Skeletal muscle tissue (tissue), 4 donors: ENCODE results near the gene ZMYND15. TPM values are rescaled to one million over a fixed set of nuclear protein-coding genes. Genes with fewer than 3 reads are reported as not detected.

ENCODE experiments used
- H3K27ac ChIP-seq: one replicate; pipeline ENCODE4 v1.7.0; 2013; ENCODE audit warnings: mild to moderate bottlenecking, low read depth, low read length, inconsistent platforms
- H3K27me3 ChIP-seq, 3 donors: one replicate each; pipeline ENCODE4 v1.7.0; 2013; ENCODE audit warnings: low read length in 3 of 3; ENCODE audit not compliant: control insufficient read depth in 3 of 3, insufficient read depth in 3 of 3
- H3K36me3 ChIP-seq, 3 donors: one replicate each; pipeline ENCODE4 v1.7.0; 2013; ENCODE audit warnings: low read length in 3 of 3; ENCODE audit not compliant: control insufficient read depth in 3 of 3, insufficient read depth in 3 of 3
- H3K4me1 ChIP-seq, 3 donors: one replicate each; pipeline ENCODE4 v1.7.0; 2013; ENCODE audit warnings: low read length in 3 of 3, mild to moderate bottlenecking in 3 of 3; ENCODE audit not compliant: control insufficient read depth in 3 of 3, insufficient read depth in 3 of 3
- H3K4me3 ChIP-seq, 3 donors: one replicate each; pipeline ENCODE4 v1.7.0; 2013; ENCODE audit warnings: low read length in 3 of 3
- H3K9ac ChIP-seq, 3 donors: one replicate each; pipeline ENCODE4 v1.7.0; 2013; ENCODE audit warnings: low read length in 3 of 3, mild to moderate bottlenecking in 3 of 3, moderate library complexity in 2 of 3, low read depth in 1 of 3
- H3K9me3 ChIP-seq, 3 donors: one replicate each; pipeline ENCODE4 v1.7.0; 2013; ENCODE audit warnings: low read length in 3 of 3; ENCODE audit not compliant: control insufficient read depth in 3 of 3
- total RNA-seq: library from RNA; depleted of rRNA; stranded (reverse); fragments of >200 nt; gene quantifications from one replicate; pipeline ENCODE4 v1.2.3, GENCODE V29; 2014
- donor health status: Osteomylitis.

Gene ZMYND15
- total RNA-seq, 1 donor from 2014 or later: 0.52 TPM

DNA sequence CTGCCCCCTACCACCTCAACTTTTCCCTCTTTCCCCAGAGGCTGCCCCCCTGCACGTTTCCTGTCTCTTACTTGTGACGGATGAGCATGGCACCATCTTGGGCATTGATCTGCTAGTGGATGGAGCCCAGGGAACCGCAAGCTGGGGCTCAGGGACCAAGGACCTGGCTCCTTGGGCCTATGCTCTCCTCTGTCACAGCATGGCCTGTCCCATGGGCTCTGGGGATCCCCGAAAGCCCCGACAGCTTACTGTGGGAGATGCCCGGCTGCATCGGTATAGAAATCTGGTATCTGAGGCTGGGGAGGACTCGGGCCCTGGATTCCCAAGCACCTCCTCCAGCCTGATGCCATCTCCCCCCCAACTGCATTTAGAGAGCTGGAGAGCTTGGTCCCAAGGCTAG is 1.9 kb downstream of the ZMYND15 start:
- Histone ChIP-seq H3K9ac (no peak overlapping the region), H3K27ac (no peak overlapping the region), H3K4me1 (peaks cover 10 to 17% (median 14%) of the 10 kb centered on the region in 3 donors), H3K36me3 (no peaks in the 10 kb centered on the region), H3K9me3 (no peaks in the 10 kb centered on the region), H3K4me3 (no peak overlapping the region), H3K27me3 (peaks cover 39 to 57% (median 43%) of the 10 kb centered on the region in 3 donors)

DNA sequence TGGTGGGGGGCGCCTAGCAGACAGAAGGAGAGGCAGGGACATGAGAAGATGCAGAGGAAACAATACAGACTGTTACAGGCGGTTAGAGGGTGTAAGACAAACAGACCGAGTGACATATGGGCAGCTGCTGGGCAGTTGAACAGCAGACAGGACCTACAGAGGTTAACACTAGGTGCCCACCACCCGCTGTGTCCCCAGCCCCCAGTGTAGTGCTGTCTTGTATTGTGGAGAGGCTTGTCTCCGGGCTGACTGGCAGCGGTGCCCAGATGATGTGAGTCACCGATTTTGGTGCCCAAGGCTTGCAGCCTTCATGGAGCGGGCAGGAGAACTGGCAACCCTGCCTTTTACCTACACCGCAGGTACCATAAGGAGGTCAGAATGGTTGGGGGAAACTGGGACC is 2.5 kb downstream of the ZMYND15 start:
- Histone ChIP-seq H3K27ac (no peak overlapping the region), H3K36me3 (no peaks in the 10 kb centered on the region), H3K9ac (no peak overlapping the region), H3K27me3 (peaks cover 39 to 58% (median 42%) of the 10 kb centered on the region in 3 donors), H3K4me1 (peaks cover 10 to 17% (median 14%) of the 10 kb centered on the region in 3 donors), H3K4me3 (no peak overlapping the region), H3K9me3 (no peaks in the 10 kb centered on the region)

- no peak overlapping the region for H3K27ac ChIP-seq
- no peaks in the 10 kb centered on the region for H3K9me3 ChIP-seq
- H3K4me1 ChIP-seq: peaks cover 10 to 17% (median 14%) of the 10 kb centered on the region in 3 donors
- no peaks in the 10 kb centered on the region for H3K36me3 ChIP-seq
- no peak overlapping the region for H3K9ac ChIP-seq
- H3K27me3 ChIP-seq: peaks cover 39 to 58% (median 42%) of the 10 kb centered on the region in 3 donors
- H3K4me3 ChIP-seq: no peak overlapping the region
Observed at GRCh38 chr17:4742629-4743028, 3.0 kb downstream of the ZMYND15 start.

GRCh38 chr17:4743216-4743615 is 3.6 kb downstream of the ZMYND15 start:
- Histone ChIP-seq H3K27me3 (peaks cover 37 to 58% (median 40%) of the 10 kb centered on the region in 3 donors), H3K36me3 (no peaks in the 10 kb centered on the region)

GRCh38 chr17:4743898-4744297 is 4.3 kb downstream of the ZMYND15 start:
- H3K4me3 ChIP-seq: no peak overlapping the region
- H3K9me3 ChIP-seq: no peaks in the 10 kb centered on the region
- H3K27me3 ChIP-seq: peaks cover 36 to 57% (median 40%) of the 10 kb centered on the region in 3 donors
- H3K36me3 ChIP-seq: no peaks in the 10 kb centered on the region
- H3K4me1 ChIP-seq: peaks cover 3 to 13% (median 9%) of the 10 kb centered on the region in 3 donors
- H3K9ac ChIP-seq: no peak overlapping the region
- no peak overlapping the region for H3K27ac ChIP-seq

More at GRCh38 chr17:4743216-4743615, 3.6 kb downstream of the ZMYND15 start:
- peaks cover 9 to 18% (median 14%) of the 10 kb centered on the region in 3 donors for H3K4me1 ChIP-seq
- no peak overlapping the region for H3K4me3 ChIP-seq
- no peak overlapping the region for H3K9ac ChIP-seq
- H3K27ac ChIP-seq: no peak overlapping the region
- no peaks in the 10 kb centered on the region for H3K9me3 ChIP-seq

- Histone ChIP-seq H3K9me3 (no peaks in the 10 kb centered on the region), H3K4me3 (no peak overlapping the region), H3K27me3 (peaks cover 37 to 50% (median 40%) of the 10 kb centered on the region in 3 donors), H3K9ac (no peak overlapping the region), H3K4me1 (peaks cover 0 to 4% (median 0%) of the 10 kb centered on the region in 3 donors), H3K36me3 (no peaks in the 10 kb centered on the region), H3K27ac (no peak overlapping the region)
Observed at GRCh38 chr17:4744999-4745969, 5.7 kb downstream of the ZMYND15 start.

- H3K36me3 ChIP-seq: no peaks in the 10 kb centered on the region
- H3K4me1 ChIP-seq: peaks cover 0 to 4% (median 0%) of the 10 kb centered on the region in 3 donors
- H3K27ac ChIP-seq: no peak overlapping the region
- H3K9me3 ChIP-seq: no peaks in the 10 kb centered on the region
- no peak overlapping the region for H3K9ac ChIP-seq
- peaks cover 47 to 49% (median 47%) of the 10 kb centered on the region in 3 donors for H3K27me3 ChIP-seq
- H3K4me3 ChIP-seq: peak overlapping the region in 1 of 3 donors; percentile 30
Observed at GRCh38 chr17:4747847-4748246, 8.2 kb downstream of the ZMYND15 start.

DNA sequence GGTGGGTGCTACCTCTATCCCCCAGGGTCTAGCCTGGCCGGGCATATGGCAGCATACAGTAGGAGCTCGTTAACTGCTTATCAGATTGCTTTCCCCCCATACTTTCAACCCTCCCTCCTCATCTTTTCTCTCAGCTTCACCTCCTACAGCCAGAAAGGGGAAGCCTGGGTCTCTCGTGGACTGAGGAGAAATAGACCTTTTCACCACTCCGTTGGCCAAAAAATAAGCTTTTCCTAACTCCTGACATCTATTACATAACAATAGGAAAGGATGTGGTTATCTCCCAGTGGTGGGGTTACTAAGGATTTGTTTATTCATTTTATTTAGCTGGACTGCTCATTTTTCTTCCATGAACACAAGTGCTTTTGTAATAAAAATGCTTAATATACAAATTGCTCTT is 9.1 kb downstream of the ZMYND15 start:
- Histone ChIP-seq H3K27ac (no peak overlapping the region), H3K36me3 (no peaks in the 10 kb centered on the region), H3K4me3 (no peak overlapping the region), H3K9ac (no peak overlapping the region), H3K27me3 (peaks cover 40 to 50% (median 45%) of the 10 kb centered on the region in 3 donors), H3K4me1 (peaks cover 0 to 4% (median 0%) of the 10 kb centered on the region in 3 donors), H3K9me3 (no peaks in the 10 kb centered on the region)

- Histone ChIP-seq H3K4me3 (no peak overlapping the region), H3K9ac (no peak overlapping the region), H3K36me3 (no peaks in the 10 kb centered on the region), H3K9me3 (no peaks in the 10 kb centered on the region), H3K27me3 (peaks cover 34 to 37% (median 36%) of the 10 kb centered on the region in 3 donors), H3K27ac (no peak overlapping the region), H3K4me1 (peaks cover 0 to 4% (median 0%) of the 10 kb centered on the region in 3 donors)
Observed at GRCh38 chr17:4750606-4751005, 11.0 kb downstream of the ZMYND15 start.

GRCh38 chr17:4751932-4752331 is 12.3 kb downstream of the ZMYND15 start:
- no peak overlapping the region for H3K9ac ChIP-seq
- peaks cover 0 to 4% (median 0%) of the 10 kb centered on the region in 3 donors for H3K4me1 ChIP-seq
- no peak overlapping the region for H3K27ac ChIP-seq
- peaks cover 31 to 35% (median 33%) of the 10 kb centered on the region in 3 donors for H3K27me3 ChIP-seq
- H3K36me3 ChIP-seq: no peaks in the 10 kb centered on the region
- no peak overlapping the region for H3K4me3 ChIP-seq
- no peaks in the 10 kb centered on the region for H3K9me3 ChIP-seq
